Adrenal gland (tissue), 5 donors: ENCODE results near the gene BMPR1B.

Experiments
- POLR2A ChIP-seq, 2 donors: fragments of 450-650 bp; IDR thresholded peaks; one replicate each; pipeline ENCODE4 v1.6.1; 2017; ENCODE audit warnings: antibody characterized with exemption in 2 of 2, mild to moderate bottlenecking in 2 of 2, moderate library complexity in 1 of 2
- TF ChIP-seq, protein P1 (sequence below), 6 experiments: fragments of 450-650 bp in 4 of 6; fragments of 200-600 bp in 2 of 6; sonication (generic) in 1 of 6; IDR thresholded peaks; 1 replicate in 5 of 6; 2 replicates in 1 of 6; pipeline versions ENCODE4 v1.5.1 to v1.8.0; 2016 to 2021; ENCODE audit warnings: antibody characterized with exemption in 6 of 6, mild to moderate bottlenecking in 2 of 6, moderate library complexity in 1 of 6
- donor health status: DM: no; HTN: no; CAD: no.

- TF ChIP-seq, protein P1, sequence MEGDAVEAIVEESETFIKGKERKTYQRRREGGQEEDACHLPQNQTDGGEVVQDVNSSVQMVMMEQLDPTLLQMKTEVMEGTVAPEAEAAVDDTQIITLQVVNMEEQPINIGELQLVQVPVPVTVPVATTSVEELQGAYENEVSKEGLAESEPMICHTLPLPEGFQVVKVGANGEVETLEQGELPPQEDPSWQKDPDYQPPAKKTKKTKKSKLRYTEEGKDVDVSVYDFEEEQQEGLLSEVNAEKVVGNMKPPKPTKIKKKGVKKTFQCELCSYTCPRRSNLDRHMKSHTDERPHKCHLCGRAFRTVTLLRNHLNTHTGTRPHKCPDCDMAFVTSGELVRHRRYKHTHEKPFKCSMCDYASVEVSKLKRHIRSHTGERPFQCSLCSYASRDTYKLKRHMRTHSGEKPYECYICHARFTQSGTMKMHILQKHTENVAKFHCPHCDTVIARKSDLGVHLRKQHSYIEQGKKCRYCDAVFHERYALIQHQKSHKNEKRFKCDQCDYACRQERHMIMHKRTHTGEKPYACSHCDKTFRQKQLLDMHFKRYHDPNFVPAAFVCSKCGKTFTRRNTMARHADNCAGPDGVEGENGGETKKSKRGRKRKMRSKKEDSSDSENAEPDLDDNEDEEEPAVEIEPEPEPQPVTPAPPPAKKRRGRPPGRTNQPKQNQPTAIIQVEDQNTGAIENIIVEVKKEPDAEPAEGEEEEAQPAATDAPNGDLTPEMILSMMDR (IDR thresholded peaks at IDR 0.05) = no peak
- no peak for TF ChIP-seq POLR2A (IDR thresholded peaks at IDR 0.05)
Measured at GRCh38 chr4:94920369-94920768, 162.6 kb downstream of the BMPR1B start.
